B cell (primary cell): ENCODE results near the gene PRR14L. TPM values are rescaled to one million over a fixed set of nuclear protein-coding genes. Genes with fewer than 3 reads are reported as not detected.
"Not testable (repeated sequence)": the region's sequence is repeated elsewhere in the genome, so short reads cannot be mapped to it uniquely, and the experiment has no call there.

ENCODE experiments used
- ATAC-seq: fragments of 200-7000 bp; cut with Tn5 transposase; one replicate; pipeline ENCODE4 v1.10.0; 2021; ENCODE audit warnings: low read depth, mild to moderate bottlenecking, moderate number of reproducible peaks, moderate library complexity
- CTCF ChIA-PET: fragments of 350-600 bp; sonication (Branson Sonifier 250); formaldehyde crosslinking; loops from one replicate; lab custom pipeline; 2021; ENCODE audit warnings: antibody characterized with exemption, inconsistent platforms; lab: Charles Lee
- POLR2A ChIA-PET: fragments of 350-600 bp; sonication (Branson Sonifier 250); formaldehyde crosslinking; loops from one replicate; lab custom pipeline; 2021; ENCODE audit warnings: antibody characterized with exemption; lab: Charles Lee
- DNase-seq: peaks from one replicate; pipeline ENCODE4 v3.0.0; 2013
- H2AFZ ChIP-seq: 2 replicates; pipeline ENCODE4 v1.6.1; 2012; ENCODE audit warnings: mild to moderate bottlenecking, low read depth, low read length; ENCODE audit not compliant: insufficient read depth, poor library complexity, severe bottlenecking
- H3K27ac ChIP-seq, 2 donors: 1 replicate in 1 of 2; 2 replicates in 1 of 2; pipeline ENCODE4 v1.5.1; 2012 to 2013; ENCODE audit warnings: low read length in 2 of 2, mild to moderate bottlenecking in 2 of 2, moderate library complexity in 1 of 2
- H3K27me3 ChIP-seq, 4 experiments: fragments of 200-600 bp in 1 of 4; sonication (generic) in 1 of 4; replicated peaks in 1 of 4; 1 replicate in 2 of 4; 2 replicates in 2 of 4; pipeline versions ENCODE4 v1.6.1 to v1.7.0; 2013 to 2016; ENCODE audit warnings: low read length in 3 of 4, mild to moderate bottlenecking in 2 of 4, mixed read lengths in 1 of 4, moderate library complexity in 1 of 4; ENCODE audit not compliant: insufficient read depth in 4 of 4, control insufficient read depth in 3 of 4; ENCODE audit errors: control extremely low read depth in 1 of 4
- H3K36me3 ChIP-seq, 2 experiments: replicated peaks in 1 of 2; 1 replicate in 1 of 2; 2 replicates in 1 of 2; pipeline versions ENCODE4 v1.6.1 to v1.7.1; 2013; ENCODE audit warnings: low read length in 1 of 2; ENCODE audit not compliant: insufficient read depth in 2 of 2, control insufficient read depth in 1 of 2; ENCODE audit errors: control extremely low read depth in 1 of 2, extremely low read depth in 1 of 2
- H3K4me1 ChIP-seq, 2 donors: fragments of 200-600 bp in 1 of 2; sonication (generic) in 1 of 2; 1 replicate in 1 of 2; 2 replicates in 1 of 2; pipeline versions ENCODE4 v1.5.1 to v1.6.1; 2013 to 2017; ENCODE audit warnings: low read length in 2 of 2; ENCODE audit not compliant: control insufficient read depth in 2 of 2, insufficient read depth in 2 of 2
- H3K4me2 ChIP-seq: replicated peaks from 2 replicates; pipeline ENCODE3; 2012; ENCODE audit warnings: mild to moderate bottlenecking, low read depth, low read length; ENCODE audit not compliant: poor library complexity, severe bottlenecking
- H3K4me3 ChIP-seq, 5 experiments: fragments of 200-600 bp in 1 of 5; sonication (generic) in 1 of 5; 1 replicate in 3 of 5; 2 replicates in 2 of 5; pipeline versions ENCODE4 v1.5.1 to v1.7.0; 2011 to 2016; ENCODE audit warnings: low read length in 4 of 5, mild to moderate bottlenecking in 4 of 5, low read depth in 2 of 5, control low read depth in 1 of 5, moderate library complexity in 1 of 5; ENCODE audit not compliant: insufficient read depth in 1 of 5; ENCODE audit errors: control extremely low read depth in 1 of 5, extremely low read depth in 1 of 5
- H3K79me2 ChIP-seq: fragments of 200-600 bp; sonication (generic); one replicate; pipeline ENCODE4 v1.6.0; 2016; ENCODE audit warnings: low read length; ENCODE audit not compliant: control insufficient read depth, insufficient read depth
- H3K9ac ChIP-seq: fragments of 200-600 bp; sonication (generic); 2 replicates; pipeline ENCODE4 v1.6.1; 2017; ENCODE audit warnings: mild to moderate bottlenecking, low read length, moderate library complexity
- H3K9me3 ChIP-seq, 3 donors: one replicate each; pipeline versions ENCODE4 v1.6.1 to v1.7.1; 2013; ENCODE audit warnings: low read length in 2 of 3; ENCODE audit not compliant: control insufficient read depth in 2 of 3, insufficient read depth in 1 of 3; ENCODE audit errors: control extremely low read depth in 1 of 3
- H4K20me1 ChIP-seq: 2 replicates; pipeline ENCODE4 v1.6.0; 2012; ENCODE audit warnings: mild to moderate bottlenecking, low read length; ENCODE audit not compliant: insufficient read depth, control insufficient read depth, poor library complexity, severe bottlenecking
- H3K27ac Mint-ChIP-seq: one replicate; pipeline ENCODE4 v1.8.0; 2021; ENCODE audit warnings: mixed read lengths
- H3K27me3 Mint-ChIP-seq: one replicate; pipeline ENCODE4 v1.8.0; 2021; ENCODE audit warnings: mixed read lengths
- H3K4me1 Mint-ChIP-seq: one replicate; pipeline ENCODE4 v1.8.0; 2021; ENCODE audit warnings: mixed read lengths
- H3K4me3 Mint-ChIP-seq: one replicate; pipeline ENCODE4 v1.8.0; 2021; ENCODE audit warnings: mixed read lengths
- H3K9me3 Mint-ChIP-seq: one replicate; pipeline ENCODE4 v1.8.0; 2022; ENCODE audit warnings: mixed read lengths; ENCODE audit not compliant: insufficient read depth
- EZH2 ChIP-seq: IDR thresholded peaks from 2 replicates; pipeline ENCODE4 v1.6.1; 2012; ENCODE audit warnings: borderline replicate concordance, low read depth, mild to moderate bottlenecking, moderate library complexity, low read length; ENCODE audit not compliant: insufficient read depth, poor library complexity, severe bottlenecking
- WGBS: methylation state at CpG from one replicate; pipeline ENCODE4 v1.1.5; 2013; ENCODE audit warnings: missing lambda C conversion rate; ENCODE audit not compliant: insufficient coverage; 5-methylcytosine and 5-hydroxymethylcytosine counted together
- intact Hi-C: fragments of 100-400 bp; cut with micrococcal nuclease; formaldehyde crosslinking; loops from one replicate; pipeline ENCODE4 v1.10.0; 2022
- polyA plus RNA-seq: library from polyadenylated mRNA; depleted of rRNA; stranded (reverse); fragments of >200 nt; gene quantifications from 2 replicates; pipeline ENCODE4 v1.2.3, GENCODE V29; 2012
- total RNA-seq, 2 donors: library from RNA; stranded (reverse); fragments of 120-200 nt in 1 of 2; gene quantifications; 1 replicate in 1 of 2; 2 replicates in 1 of 2; pipeline versions ENCODE4 v1.2.3 to v1.2.4, GENCODE V29; 2013 to 2022
- TF ChIP-seq, protein P1 (sequence below): fragments of 200-600 bp; IDR thresholded peaks from one replicate; pipeline ENCODE4 v1.8.0; 2022; ENCODE audit warnings: antibody characterized with exemption, mild to moderate bottlenecking

Gene PRR14L
- total and polyA plus RNA-seq, 2 donors (not counting 1 experiment from before 2014, with no cell fraction given) = 8.5 to 69.6 TPM

DNA sequence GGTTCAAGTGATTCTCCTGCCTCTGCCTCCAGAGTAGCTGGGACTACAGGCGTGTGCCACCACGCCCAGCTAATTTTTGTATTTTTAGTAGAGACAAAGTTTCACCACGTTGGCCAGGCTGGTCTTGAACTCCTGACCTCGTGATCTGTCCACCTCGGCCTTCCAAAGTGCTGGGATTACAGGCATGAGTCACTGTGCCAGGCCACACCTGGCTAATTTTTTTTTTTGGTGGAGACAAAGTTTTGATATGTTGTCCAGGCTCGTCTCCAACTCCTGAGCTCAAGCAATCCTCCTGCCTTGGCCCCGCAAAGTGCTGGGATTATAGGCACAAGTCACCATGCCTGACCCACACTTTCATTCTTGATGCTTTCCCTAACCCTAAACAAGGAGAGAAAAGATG lies 9.6 kb downstream of the PRR14L start:
- H3K9me3 ChIP-seq, H3K4me3 ChIP-seq, ATAC-seq, H3K27me3 Mint-ChIP-seq, H3K4me3 Mint-ChIP-seq, H3K9ac ChIP-seq, H3K9me3 Mint-ChIP-seq, DNase-seq, H2AFZ ChIP-seq, intact Hi-C loops, H3K27ac ChIP-seq, H3K27me3 ChIP-seq, H3K4me1 ChIP-seq, H3K27ac Mint-ChIP-seq, H3K4me2 ChIP-seq, CTCF ChIA-PET, POLR2A ChIA-PET: not testable (repeated sequence)
- Histone ChIP-seq H3K79me2 (peaks cover 90% of the 10 kb centered on the region), H3K36me3 (peaks cover 0 to 34% of the 10 kb centered on the region in 2 experiments), H4K20me1 (peaks cover 59% of the 10 kb centered on the region)
- WGBS = 95% methylated on average over 6 of the region's 7 CpGs
- peaks cover 19% of the 10 kb centered on the region for H3K4me1 Mint-ChIP-seq

DNA sequence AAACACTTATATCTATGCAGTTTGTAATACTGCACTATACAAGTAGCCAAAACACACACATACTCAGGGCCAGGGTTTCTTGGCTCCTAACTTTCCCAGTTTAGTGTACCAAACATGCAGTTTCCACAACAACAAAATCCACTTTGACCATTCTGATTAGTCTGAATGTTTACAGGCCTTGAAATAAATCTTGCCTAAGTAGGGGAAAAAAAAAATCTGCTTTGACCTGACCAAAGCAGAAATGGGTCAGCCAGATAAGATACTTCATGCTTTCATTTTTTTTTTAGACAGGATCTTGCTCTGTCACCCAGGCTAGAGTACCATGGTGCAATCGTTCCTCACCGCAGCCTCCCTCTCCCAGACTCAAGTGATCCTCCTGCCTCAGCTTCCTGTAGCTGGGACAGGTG lies 10.1 kb downstream of the PRR14L start:
- ChIA-PET POLR2A (no interaction called here), CTCF (no interaction called here)
- H3K27me3 Mint-ChIP-seq = no peaks in the 10 kb centered on the region

More for the DNA sequence above, 10.1 kb downstream of the PRR14L start:
- no peak overlapping the region for H3K9ac ChIP-seq
- H3K4me1 Mint-ChIP-seq = peaks cover 19% of the 10 kb centered on the region
- ATAC-seq (no peak), DNase-seq (no peak)
- no peaks in the 10 kb centered on the region for H3K9me3 Mint-ChIP-seq
- no peak overlapping the region for H3K4me3 Mint-ChIP-seq
- no peak overlapping the region for H3K4me3 ChIP-seq
- WGBS = 93% methylated on average over 2 of the region's 2 CpGs
- H3K36me3 ChIP-seq = peaks cover 0 to 36% of the 10 kb centered on the region in 2 experiments
- H3K27ac ChIP-seq = no peak overlapping the region
- peaks cover 61% of the 10 kb centered on the region for H4K20me1 ChIP-seq
- no peaks in the 10 kb centered on the region for H3K9me3 ChIP-seq
- H3K4me1 ChIP-seq = no peaks in the 10 kb centered on the region
- TF ChIP-seq, protein P1, sequence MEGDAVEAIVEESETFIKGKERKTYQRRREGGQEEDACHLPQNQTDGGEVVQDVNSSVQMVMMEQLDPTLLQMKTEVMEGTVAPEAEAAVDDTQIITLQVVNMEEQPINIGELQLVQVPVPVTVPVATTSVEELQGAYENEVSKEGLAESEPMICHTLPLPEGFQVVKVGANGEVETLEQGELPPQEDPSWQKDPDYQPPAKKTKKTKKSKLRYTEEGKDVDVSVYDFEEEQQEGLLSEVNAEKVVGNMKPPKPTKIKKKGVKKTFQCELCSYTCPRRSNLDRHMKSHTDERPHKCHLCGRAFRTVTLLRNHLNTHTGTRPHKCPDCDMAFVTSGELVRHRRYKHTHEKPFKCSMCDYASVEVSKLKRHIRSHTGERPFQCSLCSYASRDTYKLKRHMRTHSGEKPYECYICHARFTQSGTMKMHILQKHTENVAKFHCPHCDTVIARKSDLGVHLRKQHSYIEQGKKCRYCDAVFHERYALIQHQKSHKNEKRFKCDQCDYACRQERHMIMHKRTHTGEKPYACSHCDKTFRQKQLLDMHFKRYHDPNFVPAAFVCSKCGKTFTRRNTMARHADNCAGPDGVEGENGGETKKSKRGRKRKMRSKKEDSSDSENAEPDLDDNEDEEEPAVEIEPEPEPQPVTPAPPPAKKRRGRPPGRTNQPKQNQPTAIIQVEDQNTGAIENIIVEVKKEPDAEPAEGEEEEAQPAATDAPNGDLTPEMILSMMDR = no peak
- no peak for TF ChIP-seq EZH2
- H3K27ac Mint-ChIP-seq = no peak overlapping the region
- peaks cover 92% of the 10 kb centered on the region for H3K79me2 ChIP-seq
- intact Hi-C loops = no loop called here
- no peak overlapping the region for H2AFZ ChIP-seq
- no peaks in the 10 kb centered on the region for H3K27me3 ChIP-seq
- no peak overlapping the region for H3K4me2 ChIP-seq
